GM10847 (cell line): Measurements from ENCODE around the gene NCOR1.

Experiments
- POLR2A ChIP-seq: IDR thresholded peaks from 2 replicates; pipeline ENCODE4 v1.6.1; 2011; ENCODE audit not compliant: insufficient read length; ENCODE audit errors: extremely low read depth

NCOR1 gene

DNA sequence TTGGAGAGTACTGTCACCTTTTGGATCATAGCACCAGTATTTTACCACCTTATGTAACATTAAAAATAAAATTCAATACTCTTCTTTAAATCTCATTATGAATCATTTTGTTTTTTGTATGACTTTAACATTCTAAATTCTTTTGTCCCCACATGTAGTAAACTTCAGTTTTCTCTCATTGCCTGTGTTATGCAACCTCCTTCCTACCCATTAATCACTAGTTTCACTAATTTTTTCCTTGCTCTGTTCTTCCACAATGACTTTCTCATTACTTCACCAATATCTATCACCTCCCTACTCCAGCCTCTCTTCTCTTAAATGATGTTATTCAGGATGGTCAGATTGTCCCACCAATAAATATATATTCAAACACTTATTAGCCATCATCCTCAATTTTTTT, 147.0 kb downstream of the NCOR1 start:
- TF ChIP-seq POLR2A: no peak

DNA sequence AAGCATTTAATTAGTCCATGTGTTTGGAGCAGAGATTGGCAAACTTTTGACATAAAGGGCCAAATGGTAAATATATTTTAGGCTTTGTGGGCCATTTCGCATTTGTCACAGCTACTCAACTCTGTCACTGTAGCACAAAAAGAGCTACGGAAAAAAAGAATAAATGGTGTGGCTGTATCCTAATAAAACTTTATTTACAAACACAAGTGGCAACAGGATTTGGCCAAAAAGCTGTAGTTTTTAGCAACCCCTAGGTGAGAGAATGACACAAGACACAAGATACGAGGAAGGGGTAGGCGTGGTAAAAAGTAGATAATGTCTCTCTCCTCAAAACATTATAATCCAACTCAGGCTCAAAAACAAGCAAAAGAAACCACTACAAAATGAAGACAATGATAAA, 149.2 kb downstream of the NCOR1 start:
- TF ChIP-seq POLR2A: no peak

DNA sequence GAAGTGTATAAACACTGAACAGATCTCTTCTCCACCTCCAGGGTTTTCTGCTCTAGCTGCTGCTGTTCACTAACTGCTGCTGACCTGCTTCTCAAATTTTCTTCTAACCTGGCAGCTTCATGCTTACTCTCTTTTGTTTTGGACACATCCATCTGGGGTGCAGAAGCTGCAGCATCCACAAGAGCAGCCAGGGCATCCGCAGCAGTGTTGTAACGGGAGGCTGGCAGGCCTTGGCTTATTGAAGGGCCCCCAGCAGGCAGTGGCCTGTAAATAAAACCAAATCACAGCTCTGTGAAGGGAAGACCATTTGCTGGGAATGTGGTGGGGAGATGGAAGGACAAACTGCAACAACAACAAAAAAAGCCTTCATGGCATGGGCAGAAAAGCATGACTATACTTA, 153.7 kb downstream of the NCOR1 start:
- TF ChIP-seq POLR2A: no peak

DNA sequence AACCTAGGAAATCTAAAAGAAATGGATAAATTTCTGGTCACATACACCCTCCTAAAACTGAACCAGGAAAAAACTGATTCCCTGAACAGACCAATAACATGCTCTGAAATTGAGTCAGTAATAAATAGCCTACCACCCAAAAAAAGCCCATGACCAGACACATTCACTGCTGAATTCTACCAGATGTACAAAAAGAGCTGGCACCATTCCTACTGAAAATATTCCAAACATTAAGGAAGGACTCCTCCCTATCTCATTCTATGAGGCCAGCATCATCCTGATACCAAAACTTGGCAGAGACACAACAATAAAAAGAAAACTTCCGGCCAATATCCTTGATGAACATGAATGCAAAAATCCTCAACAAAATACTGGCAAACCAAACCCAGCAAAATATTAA, 162.8 kb downstream of the NCOR1 start:
- no peak for TF ChIP-seq POLR2A

DNA sequence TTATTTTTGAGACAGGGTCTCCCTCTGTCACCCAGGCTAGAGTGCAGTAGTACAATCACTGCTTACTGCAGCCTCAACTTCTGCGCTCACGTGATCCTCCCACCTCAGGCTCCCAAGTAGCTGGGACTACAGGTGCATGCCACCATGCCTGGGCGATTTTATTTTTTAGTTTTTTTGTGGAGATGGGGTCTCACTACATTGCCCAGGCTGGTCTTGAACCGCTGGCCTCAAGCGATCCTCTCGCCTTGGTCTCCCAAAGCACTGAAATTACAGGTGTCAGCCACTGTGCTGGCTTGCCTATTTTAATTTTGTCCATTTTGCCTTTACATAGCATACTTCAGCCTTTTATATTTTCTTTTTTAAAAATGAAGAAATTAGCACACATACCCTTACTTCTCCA, 164.5 kb downstream of the NCOR1 start:
- TF ChIP-seq POLR2A: no peak

DNA sequence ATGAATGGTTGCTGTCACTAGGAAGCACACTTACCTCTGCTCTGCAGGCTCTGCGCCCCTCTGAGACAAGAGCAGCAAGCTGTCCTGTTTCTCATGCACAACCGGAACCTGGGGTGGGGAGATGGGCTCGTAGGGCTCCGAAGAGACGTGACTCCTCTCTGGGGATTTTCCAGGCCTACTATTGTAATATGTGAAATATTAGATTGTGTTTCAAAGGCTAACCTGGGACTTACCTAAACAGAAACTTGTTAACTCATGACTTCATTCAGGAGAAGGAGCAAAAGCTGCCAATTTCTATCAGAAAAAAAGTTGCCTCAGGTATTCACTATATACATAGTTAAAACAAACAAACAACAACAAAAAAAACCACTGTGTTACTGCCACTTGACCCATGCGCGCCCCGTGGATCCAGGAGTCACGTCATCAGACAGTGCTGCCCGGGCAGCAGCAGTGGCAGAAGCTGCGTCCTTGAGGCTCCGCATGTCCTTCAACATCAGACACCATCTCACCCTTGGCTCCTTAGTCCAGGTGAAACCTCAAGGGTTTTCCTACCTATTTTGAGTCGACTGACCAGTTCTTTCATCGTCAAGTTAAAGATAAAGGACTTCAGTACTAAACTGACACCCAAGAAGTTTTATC, 166.4 kb downstream of the NCOR1 start:
- TF ChIP-seq POLR2A: no peak

DNA sequence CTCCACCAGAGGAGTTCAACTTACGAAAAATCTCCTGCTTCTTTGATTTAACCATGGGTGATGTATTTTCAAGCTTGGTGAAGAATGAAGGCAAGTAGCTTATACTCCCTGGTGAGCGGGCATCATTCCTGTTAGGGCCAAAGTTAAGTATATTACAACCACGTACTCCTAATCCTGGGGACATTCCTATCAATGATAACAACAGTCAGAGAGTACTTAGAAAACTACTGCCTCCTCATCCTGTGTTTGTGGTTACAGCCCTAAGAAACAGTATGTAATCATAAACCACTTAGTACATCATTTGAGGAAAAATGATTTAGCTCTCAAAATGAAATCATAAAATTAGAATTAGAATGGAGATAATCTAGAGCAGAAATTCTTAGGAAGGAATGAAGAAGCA, 168.4 kb downstream of the NCOR1 start:
- TF ChIP-seq POLR2A: no peak

DNA sequence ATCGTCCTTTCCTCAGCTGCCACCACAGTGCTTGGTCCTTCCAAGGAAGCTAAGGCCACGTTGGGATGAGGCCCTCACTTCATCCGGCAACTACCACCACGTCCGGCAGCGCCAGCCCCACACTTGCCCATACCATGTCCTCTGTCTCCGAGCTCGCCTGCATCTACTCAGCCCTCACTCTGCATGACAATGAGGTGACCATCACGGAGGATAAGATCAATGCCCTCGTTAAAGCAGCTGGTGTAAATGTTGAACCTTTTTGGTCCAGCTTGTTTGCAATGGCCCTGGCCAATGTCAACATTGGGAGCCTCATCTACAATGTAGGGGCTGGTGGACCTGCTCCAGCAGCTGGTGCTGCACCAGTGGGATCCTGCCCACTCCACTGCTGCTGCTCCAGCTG, 170.8 kb downstream of the NCOR1 start:
- TF ChIP-seq POLR2A: no peak

DNA sequence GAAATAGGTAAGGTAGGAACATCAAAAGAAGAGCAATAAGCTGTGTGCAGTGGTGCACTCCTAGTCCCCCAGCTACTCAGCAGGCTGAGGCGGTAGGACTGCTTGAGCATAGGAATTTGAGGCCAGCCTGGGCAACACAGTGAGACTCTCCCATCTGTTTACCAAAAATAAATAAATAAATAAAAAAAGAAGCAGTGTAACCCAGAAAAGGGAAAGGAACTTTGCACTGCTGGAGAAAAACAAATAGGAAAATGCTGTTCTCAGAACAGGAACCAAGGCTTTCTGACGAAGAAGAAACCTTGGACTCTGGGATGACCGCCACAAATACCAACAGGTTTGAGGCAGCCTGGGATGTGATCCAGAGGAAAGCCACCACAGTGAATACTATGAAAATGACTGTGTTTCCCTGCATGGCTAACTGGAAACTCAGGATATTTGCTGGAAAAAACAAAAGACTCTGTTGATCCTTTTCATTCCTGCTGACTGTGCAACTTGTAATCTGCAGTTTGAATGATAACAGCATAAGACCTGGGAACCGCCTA, 174.6 kb downstream of the NCOR1 start:
- no peak for TF ChIP-seq POLR2A

DNA sequence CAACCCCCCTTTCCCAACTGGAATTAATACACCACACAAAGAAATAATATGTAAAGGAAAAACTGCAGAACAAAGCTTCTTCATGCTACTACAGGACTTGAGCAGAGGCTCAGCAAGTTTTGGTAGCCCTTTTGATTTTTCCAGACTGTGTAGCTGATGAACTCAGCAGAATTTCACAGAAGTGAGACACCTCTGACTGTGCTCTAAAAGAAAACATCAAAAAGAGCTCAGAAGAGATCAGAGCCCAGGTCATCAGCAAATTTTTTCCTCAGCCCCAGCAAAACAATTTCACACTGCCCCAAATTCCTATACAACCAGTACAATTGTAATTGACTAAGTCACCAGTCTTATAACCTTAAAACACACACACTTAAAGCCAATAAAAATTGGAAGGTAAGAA, 177.7 kb downstream of the NCOR1 start:
- TF ChIP-seq POLR2A: no peak

DNA sequence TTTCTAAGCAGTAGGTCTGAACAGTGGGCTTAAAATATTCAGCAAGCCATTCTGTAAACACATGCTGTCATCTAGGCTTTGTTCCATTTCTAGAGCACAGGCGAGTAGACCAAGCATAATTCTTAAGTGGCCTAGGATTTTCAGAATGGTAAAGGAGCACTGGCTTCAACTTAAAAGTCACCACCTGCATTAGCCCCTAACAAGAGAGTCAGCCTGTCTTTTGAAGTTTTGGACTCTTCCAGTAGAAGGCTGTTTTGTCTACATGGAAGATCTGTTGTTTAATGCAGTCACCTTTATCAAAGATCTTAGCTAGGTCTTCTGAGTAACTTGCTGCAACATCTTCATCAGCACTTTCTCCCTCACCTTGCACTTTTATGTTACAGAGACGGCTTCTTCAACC, 179.1 kb downstream of the NCOR1 start:
- TF ChIP-seq POLR2A: no peak

DNA sequence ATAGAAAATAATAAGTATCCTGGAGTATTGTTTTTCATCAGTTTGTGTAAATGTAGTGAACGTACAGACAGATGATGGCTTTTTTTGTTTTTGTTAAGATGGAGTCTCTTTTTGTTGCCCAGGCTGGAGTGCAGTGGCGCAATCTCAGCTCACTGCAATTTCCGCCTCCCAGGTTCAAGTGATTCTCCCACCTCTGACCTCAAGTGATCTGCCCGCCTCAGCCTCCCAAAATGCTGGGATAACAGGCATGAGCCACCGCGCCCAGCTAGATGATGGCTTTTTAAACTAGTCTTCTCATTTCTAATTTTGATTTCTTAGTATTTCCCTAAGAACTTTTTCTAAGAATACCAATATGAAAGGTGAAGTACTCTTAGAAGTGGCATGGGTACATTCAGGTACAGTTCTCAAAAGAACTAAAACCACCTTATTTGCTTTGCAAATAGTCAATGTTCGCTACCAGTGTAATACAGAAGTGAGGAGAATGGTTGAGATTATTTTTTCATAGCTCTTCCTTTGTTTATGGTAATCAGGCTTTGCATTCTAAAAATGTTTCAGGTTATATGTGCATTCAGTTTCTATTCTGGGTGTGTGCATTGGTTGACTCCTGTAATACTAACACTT, 181.5 kb downstream of the NCOR1 start:
- no peak for TF ChIP-seq POLR2A

DNA sequence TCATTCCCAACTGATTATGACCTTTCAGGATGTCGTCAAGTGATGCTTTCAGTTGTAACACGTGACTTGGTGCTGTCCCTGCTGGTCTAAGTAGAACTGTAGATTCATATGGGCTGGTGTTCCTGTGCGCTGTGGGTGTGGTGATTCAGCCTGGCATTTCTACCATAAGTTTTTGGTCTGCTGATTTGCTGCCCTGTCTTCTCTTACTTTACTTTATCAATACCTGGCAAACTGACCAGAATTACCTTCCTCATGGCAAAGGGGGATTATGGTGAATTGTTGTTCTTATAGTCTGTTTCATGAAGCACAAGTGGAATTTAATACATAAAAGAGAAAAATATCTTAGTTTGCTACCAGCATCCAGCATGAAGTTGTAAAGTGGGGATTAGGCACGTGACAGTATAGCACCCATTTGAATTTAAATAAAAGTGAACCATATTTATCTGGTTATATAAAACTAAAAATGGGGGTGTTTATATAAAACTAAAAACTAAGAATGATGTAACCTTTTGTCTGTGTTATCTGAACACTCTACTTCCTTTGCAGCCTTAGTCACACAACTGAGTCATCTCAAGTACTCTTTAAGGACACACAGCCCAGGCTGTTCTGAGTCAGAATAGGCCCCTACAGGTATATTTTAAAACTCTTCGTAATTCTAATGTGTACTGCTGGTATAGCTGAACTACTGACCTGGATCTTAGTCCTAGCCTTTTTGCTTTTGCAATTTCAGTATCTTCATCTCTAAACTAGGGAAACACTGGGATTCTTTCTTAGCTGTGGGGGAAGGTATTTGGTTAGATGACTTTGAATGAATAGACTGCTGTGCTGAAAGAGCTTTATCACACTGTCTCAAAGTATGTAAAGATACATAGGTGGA, 187.4 kb downstream of the NCOR1 start:
- no peak for TF ChIP-seq POLR2A

DNA sequence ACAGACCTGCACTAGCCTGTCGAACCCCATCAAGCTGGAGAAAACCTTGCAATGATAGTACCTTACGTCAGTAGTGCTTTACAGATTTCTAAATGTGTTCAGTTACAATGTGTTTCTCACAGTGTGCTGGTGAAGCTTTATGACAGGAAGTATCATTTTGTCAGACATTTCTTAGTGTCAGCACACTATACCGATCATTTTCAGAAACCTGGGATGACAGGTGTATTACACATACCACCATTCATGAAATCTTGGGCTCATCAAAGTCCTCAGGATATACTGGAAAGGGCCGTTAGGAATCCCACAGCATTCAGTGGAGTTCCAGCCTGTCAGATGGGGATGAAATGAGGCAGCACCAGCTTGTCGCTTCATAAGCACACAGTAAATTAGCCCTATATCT, 188.4 kb downstream of the NCOR1 start:
- no peak for TF ChIP-seq POLR2A

DNA sequence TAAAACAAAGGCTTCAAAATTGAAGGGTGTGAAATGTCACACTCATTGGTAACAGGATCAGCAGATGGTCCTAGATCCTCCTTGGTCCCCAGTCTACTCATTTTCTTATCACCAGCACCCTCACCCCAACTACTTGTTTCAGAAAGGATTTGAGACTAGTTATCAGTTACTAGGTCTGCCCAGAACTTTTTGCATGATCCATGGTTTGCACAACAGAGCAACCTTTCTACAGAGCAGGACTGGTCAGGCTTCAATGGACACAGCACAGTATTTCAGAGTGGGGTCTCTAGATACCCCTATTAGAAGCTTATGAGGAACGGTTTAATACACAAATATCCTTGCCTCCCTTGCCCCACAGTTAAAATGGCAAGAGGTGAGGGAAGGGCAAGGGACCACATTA, 190.1 kb downstream of the NCOR1 start:
- TF ChIP-seq POLR2A: no peak

DNA sequence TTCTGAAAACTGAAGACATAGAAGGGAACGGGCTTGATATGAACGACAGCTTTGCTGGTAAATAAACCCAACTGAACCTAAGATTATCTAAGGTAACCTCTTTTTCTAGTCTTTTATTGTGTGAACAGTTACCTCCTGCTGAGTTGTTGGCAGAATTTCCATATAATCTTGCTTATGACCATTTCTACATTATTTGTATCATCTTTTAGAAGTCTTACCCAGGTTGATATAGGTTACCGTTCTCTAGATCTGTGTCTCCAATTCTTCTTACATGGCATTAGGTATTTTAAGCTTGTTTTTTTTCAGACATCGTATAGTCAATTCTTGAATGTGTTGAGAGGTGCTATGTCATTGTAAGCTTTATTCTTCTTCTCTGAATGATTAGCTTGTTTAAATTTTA, 191.5 kb downstream of the NCOR1 start:
- no peak for TF ChIP-seq POLR2A
